K562 (cell line): ENCODE results near the gene DPP10. TPM values are rescaled to one million over a fixed set of nuclear protein-coding genes. Genes with fewer than 3 reads are reported as not detected.

Experiments
- ATAC-seq: fragments of 200-7000 bp; cut with Tn5 transposase; 3 replicates; pipeline ENCODE4 v1.9.1; 2020; ENCODE audit warnings: moderate library complexity
- BruUV-seq: library from RNA; stranded (reverse); fragments of 400-500 nt; replicated peaks from 2 replicates; lab custom pipeline; 2021; lab: Mats Ljungman, UMichigan
- CTCF ChIA-PET: fragments of 300-600 bp; formaldehyde crosslinking; extraction: SDS; loops from one replicate; lab custom pipeline; 2021; ENCODE audit warnings: low intra/inter-chr PET ratio; lab: Yijun Ruan, JAX
- POLR2A ChIA-PET: fragments of 300-600, 350-650 bp; sonication (Branson Sonifier 250); formaldehyde crosslinking; extraction: SDS; loops from one replicate; lab custom pipeline; 2021; ENCODE audit warnings: antibody characterized with exemption, inconsistent platforms; lab: Yijun Ruan, JAX
- DNase-seq, 4 experiments: peaks; one replicate each; pipeline versions ENCODE4 v3.0.0 to v3.0.0-alpha.2; 2011 to 2018; ENCODE audit warnings: low spot score in 3 of 4, mixed read lengths in 3 of 4; ENCODE audit errors: extremely low read depth in 1 of 4
- FAIRE-seq: peaks from 2 replicates; lab custom pipeline; 2011; peaks lifted over from hg19 to GRCh38; lab: Jason Lieb, UNC
- H2AFZ ChIP-seq: 2 replicates; pipeline ENCODE4 v1.6.0; 2011; ENCODE audit warnings: low read depth, low read length, control low read depth, inconsistent platforms
- H3K27ac ChIP-seq: fragments of 200-600 bp; 3 replicates; pipeline ENCODE4 v1.8.0; 2011; ENCODE audit warnings: low read depth, mild to moderate bottlenecking, control low read depth, inconsistent platforms, low read length, moderate library complexity, mixed read lengths; ENCODE audit errors: extremely low read depth
- H3K27me3 ChIP-seq, 2 experiments: fragments of 300-600 bp in 1 of 2; 2 replicates in 1 of 2; 3 replicates in 1 of 2; pipeline versions ENCODE4 v1.6.0 to v1.8.0; 2011; ENCODE audit warnings: inconsistent platforms in 2 of 2, low read length in 2 of 2, mild to moderate bottlenecking in 1 of 2, mixed read lengths in 1 of 2, moderate library complexity in 1 of 2; ENCODE audit not compliant: control insufficient read depth in 2 of 2, insufficient read depth in 2 of 2
- H3K36me3 ChIP-seq: fragments of 300-600 bp; 3 replicates; pipeline ENCODE4 v1.8.0; 2011; ENCODE audit warnings: mild to moderate bottlenecking, low read length, inconsistent platforms; ENCODE audit not compliant: control insufficient read depth, insufficient read depth
- H3K4me1 ChIP-seq, 2 experiments: fragments of 200-600 bp in 1 of 2; replicated peaks in 1 of 2; 2 replicates in 1 of 2; 3 replicates in 1 of 2; pipeline versions ENCODE4 v1.5.1 to v1.8.0; 2011; ENCODE audit warnings: inconsistent platforms in 2 of 2, low read length in 2 of 2, mild to moderate bottlenecking in 1 of 2, mixed read lengths in 1 of 2, moderate library complexity in 1 of 2; ENCODE audit not compliant: control insufficient read depth in 2 of 2, insufficient read depth in 2 of 2
- H3K4me2 ChIP-seq: 2 replicates; pipeline ENCODE4 v1.6.1; 2011; ENCODE audit warnings: low read length, control low read depth, inconsistent platforms, mixed read lengths; ENCODE audit not compliant: insufficient read depth
- H3K4me3 ChIP-seq: fragments of 200-600 bp; sonication (generic), shearing (Covaris generic); 2 replicates; pipeline ENCODE4 v1.5.1; 2016; ENCODE audit warnings: control low read depth, inconsistent platforms
- H3K79me2 ChIP-seq: fragments of 200-600 bp; 3 replicates; pipeline ENCODE4 v1.8.0; 2011; ENCODE audit warnings: low read length, inconsistent platforms; ENCODE audit not compliant: control insufficient read depth, insufficient read depth
- H3K9ac ChIP-seq, 2 experiments: 2 replicates each; pipeline versions ENCODE4 v1.6.0 to v1.6.1; 2011; ENCODE audit warnings: low read depth in 2 of 2, low read length in 2 of 2, control low read depth in 1 of 2, inconsistent platforms in 1 of 2, mild to moderate bottlenecking in 1 of 2, mixed read lengths in 1 of 2; ENCODE audit not compliant: insufficient read depth in 1 of 2
- H3K9me1 ChIP-seq: one replicate; pipeline ENCODE4 v1.6.0; 2011; ENCODE audit warnings: inconsistent platforms, mild to moderate bottlenecking, low read length, moderate library complexity; ENCODE audit not compliant: control insufficient read depth, insufficient read depth
- H3K9me3 ChIP-seq: replicated peaks from 2 replicates; pipeline ENCODE4 v1.5.1; 2011; ENCODE audit warnings: low read depth, low read length, inconsistent platforms; ENCODE audit not compliant: control insufficient read depth, insufficient read depth
- H4K20me1 ChIP-seq: replicated peaks from 2 replicates; pipeline ENCODE4 v1.6.1; 2011; ENCODE audit warnings: low read length, inconsistent platforms, mixed read lengths; ENCODE audit not compliant: control insufficient read depth, insufficient read depth
- BRD4 ChIP-seq: fragments of 200-600 bp; sonication (generic); IDR thresholded peaks from 2 replicates; pipeline ENCODE4 v1.6.1; 2017; ENCODE audit warnings: inconsistent platforms
- BRD9 ChIP-seq: fragments of 450-650 bp; IDR thresholded peaks from 2 replicates; pipeline ENCODE4 v1.6.1; 2018; ENCODE audit warnings: low read depth; ENCODE audit not compliant: partially characterized antibody
- CAMTA2 ChIP-seq: fragments of 250-450 bp; sonication (Bioruptor Pico); conservative IDR thresholded peaks from 2 replicates; pipeline ENCODE4 v1.5.1; 2022
- CCAR2 ChIP-seq: fragments of 200-400 bp; formaldehyde crosslinking; IDR thresholded peaks from 2 replicates; pipeline ENCODE4 v1.6.1; 2017; ENCODE audit warnings: mild to moderate bottlenecking, low read depth, low read length
- HIVEP1 ChIP-seq: fragments of 250-450 bp; sonication (Bioruptor Pico); IDR thresholded peaks from 2 replicates; pipeline ENCODE4 v1.4.0; 2020; ENCODE audit warnings: mild to moderate bottlenecking
- HSF4 ChIP-seq: fragments of 250-450 bp; sonication (Bioruptor Pico); IDR thresholded peaks from 2 replicates; pipeline ENCODE4 v2.1.2; 2022; ENCODE audit warnings: mild to moderate bottlenecking, moderate library complexity, borderline replicate concordance
- KLF16 ChIP-seq: IDR thresholded peaks from 2 replicates; pipeline ENCODE4 v1.6.1; 2016; ENCODE audit warnings: antibody characterized with exemption
- MCM3 ChIP-seq: fragments of 450-650 bp; IDR thresholded peaks from 2 replicates; pipeline ENCODE4 v1.6.1; 2016
- NFE2 ChIP-seq: IDR thresholded peaks from 2 replicates; pipeline ENCODE4 v1.6.1; 2014; ENCODE audit warnings: antibody characterized with exemption, low read depth
- NRF1 ChIP-seq, 2 experiments: fragments of 450-650 bp; IDR thresholded peaks in 1 of 2; conservative IDR thresholded peaks in 1 of 2; 2 replicates each; pipeline ENCODE4 v1.6.1; 2014; ENCODE audit warnings: mild to moderate bottlenecking in 2 of 2
- POLR2B ChIP-seq: fragments of 450-650 bp; IDR thresholded peaks from 2 replicates; pipeline ENCODE4 v1.6.1; 2018; ENCODE audit warnings: low read depth; ENCODE audit not compliant: partially characterized antibody
- RBM34 ChIP-seq: fragments of 200-400 bp; formaldehyde crosslinking; IDR thresholded peaks from 2 replicates; pipeline ENCODE4 v1.6.1; 2018; ENCODE audit warnings: low read length, borderline replicate concordance; ENCODE audit not compliant: insufficient read depth
- STAT5B ChIP-seq: fragments of 250-450 bp; sonication (Bioruptor Pico); IDR thresholded peaks from 2 replicates; pipeline ENCODE4 v1.8.0; 2021; ENCODE audit warnings: mild to moderate bottlenecking, inconsistent platforms
- TBL1XR1 ChIP-seq, 2 experiments: IDR thresholded peaks; 2 replicates each; pipeline ENCODE4 v1.6.1; 2012; ENCODE audit warnings: improper control_type of control experiment in 2 of 2, low read length in 2 of 2, mild to moderate bottlenecking in 1 of 2
- ZNF12 ChIP-seq: sonication (generic); formaldehyde crosslinking; IDR thresholded peaks from 2 replicates; pipeline ENCODE4 v1.4.0; 2020; ENCODE audit warnings: mild to moderate bottlenecking, missing genetic modification reagents
- ZNF124 ChIP-seq: sonication (generic); formaldehyde crosslinking; IDR thresholded peaks from 2 replicates; pipeline ENCODE4 v1.8.1; 2022; ENCODE audit warnings: missing genetic modification reagents
- ZNF324 ChIP-seq: fragments of 250-450 bp; sonication (Bioruptor Pico); IDR thresholded peaks from 2 replicates; pipeline ENCODE4 v1.4.0; 2020; ENCODE audit warnings: mild to moderate bottlenecking
- WGBS: fragments of 100-300 bp; shearing (Covaris generic); methylation state at CpG from one replicate; pipeline ENCODE4 v1.1.6; 2016; ENCODE audit warnings: low coverage, mixed read lengths; ENCODE audit not compliant: insufficient coverage; ENCODE audit errors: missing lambda C conversion rate; 5-methylcytosine and 5-hydroxymethylcytosine counted together
- in situ Hi-C: fragments of 300-500 bp; cut with MboI; formaldehyde crosslinking; loops from 4 replicates; pipeline ENCODE4 v1.15.0; 2018; ENCODE audit warnings: inconsistent platforms, mixed read lengths
- intact Hi-C: fragments of 100-400 bp; cut with micrococcal nuclease; formaldehyde crosslinking; loops from 2 replicates; pipeline ENCODE4 v1.14.2; 2022
- polyA plus RNA-seq, 8 experiments: library from polyadenylated mRNA; depleted of rRNA in 4 of 8; stranded (reverse) in 5 of 8; unstranded in 3 of 8; fragments of >200 nt; fragmentation: Nextera tagmentation in 2 of 8; fragmentation: Illumina TruSeq in 1 of 8; extraction: Ambion mirVana in 2 of 8; extraction: Trizol in 1 of 8; gene quantifications; 2 replicates each; pipeline versions ENCODE4 v1.2.1 to v1.2.3, GENCODE V29; 2011 to 2014; ENCODE audit warnings: inconsistent platforms in 1 of 8, missing spikeins in 1 of 8
- total RNA-seq, 7 experiments: library from RNA; depleted of rRNA in 6 of 7; stranded (reverse); fragments of >200 nt in 6 of 7; fragmentation: Illumina TruSeq in 2 of 7; extraction: Trizol in 2 of 7; gene quantifications; 2 replicates each; pipeline versions ENCODE4 v1.2.1 to v1.2.3, GENCODE V29; 2011 to 2021; ENCODE audit warnings: low replicate concordance in 1 of 7
- TF ChIP-seq, protein P1 (sequence below): fragments of 450-650 bp; conservative IDR thresholded peaks from 2 replicates; pipeline ENCODE4 v1.6.1; 2016; ENCODE audit warnings: missing genetic modification characterization, low read depth, mild to moderate bottlenecking, missing compliant biosample characterization, moderate library complexity
- TF ChIP-seq, protein P2 (sequence below): sonication (generic); formaldehyde crosslinking; IDR thresholded peaks from 2 replicates; pipeline ENCODE4 v1.8.0; 2022; ENCODE audit warnings: mild to moderate bottlenecking, missing genetic modification reagents
- TF ChIP-seq, protein P3 (sequence below): sonication (generic); formaldehyde crosslinking; IDR thresholded peaks from 2 replicates; pipeline ENCODE4 v1.9.0; 2022; ENCODE audit warnings: mild to moderate bottlenecking, missing genetic modification reagents

DPP10 gene
- total and polyA plus RNA-seq, 9 of the 15 experiments (the other 6 are each of a cell fraction or from before 2014, with no cell fraction given) = not detected

DNA sequence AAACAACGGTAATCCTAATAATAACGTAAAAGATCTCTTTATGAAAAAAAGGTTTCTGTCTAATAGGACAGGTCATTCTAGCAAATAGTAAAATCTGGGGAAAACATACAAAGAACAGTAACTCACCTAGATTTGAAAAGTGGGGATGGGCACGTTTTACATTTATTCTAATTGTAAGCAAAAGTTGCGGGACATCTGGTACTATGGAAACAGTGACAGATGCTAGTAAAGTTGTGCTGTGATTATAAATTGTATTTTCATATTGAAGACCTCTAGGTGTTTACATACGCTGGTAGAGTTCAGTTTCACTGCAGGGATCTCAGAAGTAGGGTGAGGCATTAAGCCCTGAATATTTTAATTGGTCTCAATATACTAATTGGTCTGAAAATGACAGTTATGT is 422.5 kb downstream of the DPP10 start (continued):
- TF ChIP-seq STAT5B (CRISPR knock-in tag) = no peak

DNA sequence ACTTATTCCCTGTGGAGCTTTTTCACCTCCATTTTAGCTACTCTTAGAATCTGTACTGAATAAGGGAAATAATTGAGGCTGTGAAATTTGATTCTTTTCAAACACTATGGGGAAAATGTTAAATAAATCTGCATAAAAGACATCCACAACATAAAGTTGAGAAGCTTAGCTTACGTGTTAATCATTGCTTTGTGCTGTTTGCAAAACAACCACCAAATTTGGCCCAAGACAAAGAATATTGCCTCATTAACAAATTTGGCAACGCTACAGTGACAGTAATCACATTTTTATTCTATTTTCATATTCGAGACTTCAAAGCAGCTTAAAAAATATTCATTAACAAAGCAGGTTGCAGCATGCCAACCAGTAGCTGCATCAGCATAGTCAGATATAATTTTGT is 437.6 kb downstream of the DPP10 start:
- Histone ChIP-seq H4K20me1 (no peaks in the 10 kb centered on the region), H3K27ac (no peak overlapping the region), H3K4me2 (no peak overlapping the region), H3K4me3 (no peak overlapping the region), H3K27me3 (no peaks in the 10 kb centered on the region), H3K9me1 (no peaks in the 10 kb centered on the region), H3K9ac (no peak overlapping the region), H2AFZ (no peak overlapping the region), H3K36me3 (no peaks in the 10 kb centered on the region), H3K9me3 (no peaks in the 10 kb centered on the region), H3K4me1 (no peaks in the 10 kb centered on the region), H3K79me2 (no peaks in the 10 kb centered on the region)
- no TSS peak for BruUV-seq
- intact Hi-C loops = no loop called here
- whole genome bisulfite sequencing = 5% methylated on average over 3 of the region's 3 CpGs
- FAIRE-seq (no peak), DNase-seq (no peak), ATAC-seq (no peak)
- ChIA-PET CTCF (no interaction called here), POLR2A (no interaction called here)
- in situ Hi-C loops = no loop called here
- TF ChIP-seq POLR2B (no peak), KLF16 (no peak), HIVEP1 (CRISPR knock-in tag) (no peak), TBL1XR1 (IDR thresholded peaks at IDR 0.05; ENCODE audit: low read length in 2 of 2) (no peak), HSF4 (CRISPR knock-in tag) (no peak), MCM3 (no peak), RBM34 (no peak), ZNF324 (no peak), BRD9 (no peak), CAMTA2 (CRISPR knock-in tag) (no peak), NRF1 (conservative IDR thresholded peaks at IDR 0.05 in 1 of 2, IDR thresholded peaks at IDR 0.05 in 1 of 2) (no peak), ZNF124 (CRISPR knock-in tag) (no peak), NFE2 (no peak), CCAR2 (no peak), ZNF12 (CRISPR knock-in tag) (no peak), BRD4 (no peak)
- TF ChIP-seq, protein P1, sequence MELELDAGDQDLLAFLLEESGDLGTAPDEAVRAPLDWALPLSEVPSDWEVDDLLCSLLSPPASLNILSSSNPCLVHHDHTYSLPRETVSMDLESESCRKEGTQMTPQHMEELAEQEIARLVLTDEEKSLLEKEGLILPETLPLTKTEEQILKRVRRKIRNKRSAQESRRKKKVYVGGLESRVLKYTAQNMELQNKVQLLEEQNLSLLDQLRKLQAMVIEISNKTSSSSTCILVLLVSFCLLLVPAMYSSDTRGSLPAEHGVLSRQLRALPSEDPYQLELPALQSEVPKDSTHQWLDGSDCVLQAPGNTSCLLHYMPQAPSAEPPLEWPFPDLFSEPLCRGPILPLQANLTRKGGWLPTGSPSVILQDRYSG = no peak
- TF ChIP-seq, protein P2, sequence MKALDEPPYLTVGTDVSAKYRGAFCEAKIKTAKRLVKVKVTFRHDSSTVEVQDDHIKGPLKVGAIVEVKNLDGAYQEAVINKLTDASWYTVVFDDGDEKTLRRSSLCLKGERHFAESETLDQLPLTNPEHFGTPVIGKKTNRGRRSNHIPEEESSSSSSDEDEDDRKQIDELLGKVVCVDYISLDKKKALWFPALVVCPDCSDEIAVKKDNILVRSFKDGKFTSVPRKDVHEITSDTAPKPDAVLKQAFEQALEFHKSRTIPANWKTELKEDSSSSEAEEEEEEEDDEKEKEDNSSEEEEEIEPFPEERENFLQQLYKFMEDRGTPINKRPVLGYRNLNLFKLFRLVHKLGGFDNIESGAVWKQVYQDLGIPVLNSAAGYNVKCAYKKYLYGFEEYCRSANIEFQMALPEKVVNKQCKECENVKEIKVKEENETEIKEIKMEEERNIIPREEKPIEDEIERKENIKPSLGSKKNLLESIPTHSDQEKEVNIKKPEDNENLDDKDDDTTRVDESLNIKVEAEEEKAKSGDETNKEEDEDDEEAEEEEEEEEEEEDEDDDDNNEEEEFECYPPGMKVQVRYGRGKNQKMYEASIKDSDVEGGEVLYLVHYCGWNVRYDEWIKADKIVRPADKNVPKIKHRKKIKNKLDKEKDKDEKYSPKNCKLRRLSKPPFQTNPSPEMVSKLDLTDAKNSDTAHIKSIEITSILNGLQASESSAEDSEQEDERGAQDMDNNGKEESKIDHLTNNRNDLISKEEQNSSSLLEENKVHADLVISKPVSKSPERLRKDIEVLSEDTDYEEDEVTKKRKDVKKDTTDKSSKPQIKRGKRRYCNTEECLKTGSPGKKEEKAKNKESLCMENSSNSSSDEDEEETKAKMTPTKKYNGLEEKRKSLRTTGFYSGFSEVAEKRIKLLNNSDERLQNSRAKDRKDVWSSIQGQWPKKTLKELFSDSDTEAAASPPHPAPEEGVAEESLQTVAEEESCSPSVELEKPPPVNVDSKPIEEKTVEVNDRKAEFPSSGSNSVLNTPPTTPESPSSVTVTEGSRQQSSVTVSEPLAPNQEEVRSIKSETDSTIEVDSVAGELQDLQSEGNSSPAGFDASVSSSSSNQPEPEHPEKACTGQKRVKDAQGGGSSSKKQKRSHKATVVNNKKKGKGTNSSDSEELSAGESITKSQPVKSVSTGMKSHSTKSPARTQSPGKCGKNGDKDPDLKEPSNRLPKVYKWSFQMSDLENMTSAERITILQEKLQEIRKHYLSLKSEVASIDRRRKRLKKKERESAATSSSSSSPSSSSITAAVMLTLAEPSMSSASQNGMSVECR (CRISPR knock-in tag) = no peak
- TF ChIP-seq, protein P3, sequence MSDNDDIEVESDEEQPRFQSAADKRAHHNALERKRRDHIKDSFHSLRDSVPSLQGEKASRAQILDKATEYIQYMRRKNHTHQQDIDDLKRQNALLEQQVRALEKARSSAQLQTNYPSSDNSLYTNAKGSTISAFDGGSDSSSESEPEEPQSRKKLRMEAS = no peak
